HepG2 (cell line): ENCODE measurements around the gene CTSW. TPM values are rescaled to one million over a fixed set of nuclear protein-coding genes. Genes with fewer than 3 reads are reported as not detected.

Experiments
- ATF7-NPFF ChIP-seq: sonication (generic); formaldehyde crosslinking; IDR thresholded peaks from 2 replicates; pipeline ENCODE4 v1.8.1; 2023; ENCODE audit warnings: mild to moderate bottlenecking, low read depth, missing genetic modification reagents, moderate library complexity
- ATRX ChIP-seq: sonication (generic); formaldehyde crosslinking; IDR thresholded peaks from 2 replicates; pipeline ENCODE4 v1.4.0; 2020; ENCODE audit warnings: missing genetic modification reagents, borderline replicate concordance
- CC2D1A ChIP-seq: sonication (generic); formaldehyde crosslinking; IDR thresholded peaks from 2 replicates; pipeline ENCODE4 v1.8.1; 2023; ENCODE audit warnings: mild to moderate bottlenecking, missing genetic modification reagents
- ETV5 ChIP-seq: IDR thresholded peaks from 2 replicates; pipeline ENCODE4 v1.6.1; 2018; ENCODE audit warnings: missing biosample characterization, missing genetic modification reagents, inconsistent platforms, borderline replicate concordance
- GLI4 ChIP-seq: sonication (generic); formaldehyde crosslinking; IDR thresholded peaks from 2 replicates; pipeline ENCODE4 v1.5.1; 2020; ENCODE audit warnings: missing genetic modification reagents, mild to moderate bottlenecking, moderate library complexity, borderline replicate concordance
- GZF1 ChIP-seq: sonication (generic); formaldehyde crosslinking; IDR thresholded peaks from 2 replicates; pipeline ENCODE4 v1.5.1; 2020; ENCODE audit warnings: mild to moderate bottlenecking, missing genetic modification reagents
- HHEX ChIP-seq: IDR thresholded peaks from 2 replicates; pipeline ENCODE4 v1.6.1; 2016; ENCODE audit warnings: control low read depth
- JUN ChIP-seq: sonication (generic); formaldehyde crosslinking; IDR thresholded peaks from 2 replicates; pipeline ENCODE4 v1.4.0; 2020; ENCODE audit warnings: mild to moderate bottlenecking, missing genetic modification reagents
- KDM5A ChIP-seq: fragments of 200-600 bp; sonication (generic); IDR thresholded peaks from 2 replicates; pipeline ENCODE4 v1.7.0; 2018; ENCODE audit warnings: antibody characterized with exemption, mild to moderate bottlenecking, low read length, borderline replicate concordance
- KDM5B ChIP-seq: sonication (generic); formaldehyde crosslinking; IDR thresholded peaks from 2 replicates; pipeline ENCODE4 v1.4.0; 2020; ENCODE audit warnings: missing genetic modification reagents, mild to moderate bottlenecking, borderline replicate concordance
- MEF2D ChIP-seq: sonication (generic); formaldehyde crosslinking; IDR thresholded peaks from 2 replicates; pipeline ENCODE4 v1.5.1; 2020; ENCODE audit warnings: mild to moderate bottlenecking, missing genetic modification reagents
- POLR2A ChIP-seq, 2 experiments: IDR thresholded peaks; 2 replicates each; pipeline ENCODE4 v1.6.1; 2011; ENCODE audit warnings: low read depth in 2 of 2, low read length in 2 of 2, mild to moderate bottlenecking in 1 of 2, moderate library complexity in 1 of 2; ENCODE audit not compliant: insufficient read depth in 1 of 2
- POLR2G ChIP-seq: fragments of 200-400 bp; formaldehyde crosslinking; IDR thresholded peaks from 2 replicates; pipeline ENCODE4 v1.6.1; 2018; ENCODE audit warnings: mild to moderate bottlenecking, low read depth, low read length, moderate library complexity
- RCOR2 ChIP-seq: IDR thresholded peaks from 2 replicates; pipeline ENCODE4 v1.6.1; 2016; ENCODE audit warnings: missing biosample characterization, missing genetic modification reagents
- RELA ChIP-seq: sonication (generic); formaldehyde crosslinking; IDR thresholded peaks from 2 replicates; pipeline ENCODE4 v1.4.0; 2020; ENCODE audit warnings: missing genetic modification reagents
- RORA ChIP-seq: sonication (generic); formaldehyde crosslinking; IDR thresholded peaks from 2 replicates; pipeline ENCODE4 v1.5.0; 2020; ENCODE audit warnings: mild to moderate bottlenecking, missing genetic modification reagents, moderate library complexity
- SATB2 ChIP-seq: sonication (generic); formaldehyde crosslinking; IDR thresholded peaks from 2 replicates; pipeline ENCODE4 v1.5.0; 2020; ENCODE audit warnings: missing genetic modification reagents
- SRSF1 ChIP-seq: fragments of 200-400 bp; formaldehyde crosslinking; optimal IDR thresholded peaks from 2 replicates; pipeline ENCODE3; 2017; ENCODE audit warnings: mild to moderate bottlenecking, low read depth, low read length, moderate library complexity
- ZMAT3 ChIP-seq: sonication (generic); formaldehyde crosslinking; conservative IDR thresholded peaks from 2 replicates; pipeline ENCODE4 v1.7.0; 2021; ENCODE audit warnings: missing genetic modification reagents
- ZNF180 ChIP-seq: sonication (generic); formaldehyde crosslinking; IDR thresholded peaks from 2 replicates; pipeline ENCODE4 v1.4.0; 2020; ENCODE audit warnings: low read depth, missing genetic modification reagents, borderline replicate concordance
- ZNF383 ChIP-seq: sonication (generic); formaldehyde crosslinking; IDR thresholded peaks from 2 replicates; pipeline ENCODE4 v1.4.0; 2020; ENCODE audit warnings: missing genetic modification reagents, mild to moderate bottlenecking, borderline replicate concordance
- ZNF550 ChIP-seq: sonication (generic); formaldehyde crosslinking; IDR thresholded peaks from 2 replicates; pipeline ENCODE4 v1.4.0; 2020; ENCODE audit warnings: mild to moderate bottlenecking, missing genetic modification reagents, borderline replicate concordance
- ZNF720 ChIP-seq: sonication (generic); formaldehyde crosslinking; IDR thresholded peaks from 2 replicates; pipeline ENCODE4 v1.4.0; 2020; ENCODE audit warnings: missing genetic modification reagents
- ZNF777 ChIP-seq: sonication (generic); formaldehyde crosslinking; IDR thresholded peaks from 2 replicates; pipeline ENCODE4 v1.4.0; 2020; ENCODE audit warnings: missing genetic modification reagents
- ZZZ3 ChIP-seq: sonication (generic); formaldehyde crosslinking; IDR thresholded peaks from 2 replicates; pipeline ENCODE4 v1.4.0; 2020; ENCODE audit warnings: missing genetic modification reagents, mild to moderate bottlenecking, borderline replicate concordance
- polyA plus RNA-seq, 8 experiments: library from polyadenylated mRNA; depleted of rRNA in 3 of 8; stranded (reverse) in 7 of 8; unstranded in 1 of 8; fragments of >200 nt; fragmentation: Illumina TruSeq in 4 of 8; extraction: Trizol in 4 of 8; gene quantifications; 2 replicates each; pipeline versions ENCODE4 v1.2.1 to v1.2.3, GENCODE V29; 2011 to 2016; ENCODE audit warnings: low read depth in 4 of 8, missing spikeins in 1 of 8, mixed read lengths in 1 of 8; ENCODE audit not compliant: insufficient read depth in 1 of 8
- total RNA-seq, 5 experiments: library from RNA; depleted of rRNA; stranded (reverse); fragments of >200 nt; fragmentation: Illumina TruSeq; extraction: Trizol; gene quantifications; 2 replicates each; pipeline ENCODE4 v1.2.3, GENCODE V29; 2016; ENCODE audit warnings: low read depth in 1 of 5
- TF ChIP-seq, protein P1 (sequence below): sonication (generic); formaldehyde crosslinking; IDR thresholded peaks from 2 replicates; pipeline ENCODE4 v1.5.0; 2020; ENCODE audit warnings: mild to moderate bottlenecking, missing genetic modification reagents, borderline replicate concordance
- TF ChIP-seq, protein P2 (sequence below): sonication (generic); formaldehyde crosslinking; IDR thresholded peaks from 2 replicates; pipeline ENCODE4 v1.4.0; 2020; ENCODE audit warnings: mild to moderate bottlenecking, low read depth, missing genetic modification reagents

Gene CTSW
- total and polyA plus RNA-seq, 2 of the 13 experiments (the other 11 are each of a cell fraction or from before 2014, with no cell fraction given), result 0.09 TPM; not detected in 1

DNA sequence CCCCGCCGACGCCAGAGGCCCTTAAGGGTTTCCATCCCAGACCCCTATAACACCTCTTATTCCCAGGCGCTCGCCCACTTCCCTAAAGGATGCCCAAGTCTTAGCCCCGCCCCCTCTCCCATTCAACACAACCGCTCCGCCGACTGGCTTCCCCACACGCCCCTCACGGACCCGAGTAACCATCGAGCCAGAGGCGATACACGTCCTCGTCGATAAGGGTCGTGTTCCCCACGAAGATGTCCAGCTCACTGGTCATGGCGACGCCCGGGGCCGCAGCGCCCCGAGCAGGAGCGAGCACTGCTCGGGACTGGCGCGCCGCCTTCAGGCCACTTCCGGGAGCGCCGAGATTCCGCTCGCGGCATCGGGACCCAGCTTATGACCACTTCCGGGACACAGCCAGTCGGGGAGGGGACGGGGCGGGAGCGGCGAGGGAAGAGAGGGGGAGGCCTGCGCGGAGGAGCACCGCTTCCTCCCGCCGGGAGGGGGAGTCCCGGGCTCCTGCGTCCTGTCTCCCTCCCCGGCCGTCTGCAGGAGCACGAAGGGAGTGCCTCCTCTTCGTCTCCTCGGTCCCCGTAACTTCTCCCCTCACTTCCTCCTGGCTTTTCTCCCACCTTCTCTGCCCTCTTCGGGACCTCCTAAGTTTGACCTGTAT lies 8.7 kb downstream of the CTSW start, which contains the start of gene FIBP (continued):
- TF ChIP-seq KDM5B, result no peak
- no peak for TF ChIP-seq GZF1 (CRISPR knock-in tag)
- peak; percentile 52; the same call in 1 of the 2 replicates for TF ChIP-seq MEF2D (CRISPR knock-in tag)
- no peak for TF ChIP-seq RORA (CRISPR knock-in tag)
- TF ChIP-seq SATB2, result no peak
- no peak for TF ChIP-seq GLI4 (CRISPR knock-in tag)
- peak; percentile 92 for TF ChIP-seq POLR2G
- no peak for TF ChIP-seq ZNF550
- no peak for TF ChIP-seq ATRX (CRISPR knock-in tag)
- TF ChIP-seq KDM5A, result peak; percentile 24; the same call in 1 of the 2 replicates
- TF ChIP-seq CC2D1A (CRISPR knock-in tag), result no peak
- TF ChIP-seq RELA (CRISPR knock-in tag), result no peak
- TF ChIP-seq ZMAT3 (CRISPR knock-in tag), result peak; percentile 49; the same call in 1 of the 2 replicates
- TF ChIP-seq HHEX (CRISPR knock-in tag), result no peak
- TF ChIP-seq, protein P1, sequence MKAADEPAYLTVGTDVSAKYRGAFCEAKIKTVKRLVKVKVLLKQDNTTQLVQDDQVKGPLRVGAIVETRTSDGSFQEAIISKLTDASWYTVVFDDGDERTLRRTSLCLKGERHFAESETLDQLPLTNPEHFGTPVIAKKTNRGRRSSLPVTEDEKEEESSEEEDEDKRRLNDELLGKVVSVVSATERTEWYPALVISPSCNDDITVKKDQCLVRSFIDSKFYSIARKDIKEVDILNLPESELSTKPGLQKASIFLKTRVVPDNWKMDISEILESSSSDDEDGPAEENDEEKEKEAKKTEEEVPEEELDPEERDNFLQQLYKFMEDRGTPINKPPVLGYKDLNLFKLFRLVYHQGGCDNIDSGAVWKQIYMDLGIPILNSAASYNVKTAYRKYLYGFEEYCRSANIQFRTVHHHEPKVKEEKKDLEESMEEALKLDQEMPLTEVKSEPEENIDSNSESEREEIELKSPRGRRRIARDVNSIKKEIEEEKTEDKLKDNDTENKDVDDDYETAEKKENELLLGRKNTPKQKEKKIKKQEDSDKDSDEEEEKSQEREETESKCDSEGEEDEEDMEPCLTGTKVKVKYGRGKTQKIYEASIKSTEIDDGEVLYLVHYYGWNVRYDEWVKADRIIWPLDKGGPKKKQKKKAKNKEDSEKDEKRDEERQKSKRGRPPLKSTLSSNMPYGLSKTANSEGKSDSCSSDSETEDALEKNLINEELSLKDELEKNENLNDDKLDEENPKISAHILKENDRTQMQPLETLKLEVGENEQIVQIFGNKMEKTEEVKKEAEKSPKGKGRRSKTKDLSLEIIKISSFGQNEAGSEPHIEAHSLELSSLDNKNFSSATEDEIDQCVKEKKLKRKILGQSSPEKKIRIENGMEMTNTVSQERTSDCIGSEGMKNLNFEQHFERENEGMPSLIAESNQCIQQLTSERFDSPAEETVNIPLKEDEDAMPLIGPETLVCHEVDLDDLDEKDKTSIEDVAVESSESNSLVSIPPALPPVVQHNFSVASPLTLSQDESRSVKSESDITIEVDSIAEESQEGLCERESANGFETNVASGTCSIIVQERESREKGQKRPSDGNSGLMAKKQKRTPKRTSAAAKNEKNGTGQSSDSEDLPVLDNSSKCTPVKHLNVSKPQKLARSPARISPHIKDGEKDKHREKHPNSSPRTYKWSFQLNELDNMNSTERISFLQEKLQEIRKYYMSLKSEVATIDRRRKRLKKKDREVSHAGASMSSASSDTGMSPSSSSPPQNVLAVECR (CRISPR knock-in tag), result peak; percentile 91
- TF ChIP-seq, protein P2, sequence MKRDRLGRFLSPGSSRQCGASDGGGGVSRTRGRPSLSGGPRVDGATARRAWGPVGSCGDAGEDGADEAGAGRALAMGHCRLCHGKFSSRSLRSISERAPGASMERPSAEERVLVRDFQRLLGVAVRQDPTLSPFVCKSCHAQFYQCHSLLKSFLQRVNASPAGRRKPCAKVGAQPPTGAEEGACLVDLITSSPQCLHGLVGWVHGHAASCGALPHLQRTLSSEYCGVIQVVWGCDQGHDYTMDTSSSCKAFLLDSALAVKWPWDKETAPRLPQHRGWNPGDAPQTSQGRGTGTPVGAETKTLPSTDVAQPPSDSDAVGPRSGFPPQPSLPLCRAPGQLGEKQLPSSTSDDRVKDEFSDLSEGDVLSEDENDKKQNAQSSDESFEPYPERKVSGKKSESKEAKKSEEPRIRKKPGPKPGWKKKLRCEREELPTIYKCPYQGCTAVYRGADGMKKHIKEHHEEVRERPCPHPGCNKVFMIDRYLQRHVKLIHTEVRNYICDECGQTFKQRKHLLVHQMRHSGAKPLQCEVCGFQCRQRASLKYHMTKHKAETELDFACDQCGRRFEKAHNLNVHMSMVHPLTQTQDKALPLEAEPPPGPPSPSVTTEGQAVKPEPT (CRISPR knock-in tag), result no peak
- TF ChIP-seq POLR2A (IDR thresholded peaks at IDR 0.05; ENCODE audit: insufficient read depth in 1 of 2, low read depth in 2 of 2, low read length in 2 of 2), result peak in 1 of 2 experiments; percentile 80; a peak in 2 of 4 replicates
- TF ChIP-seq ZZZ3, result no peak
- no peak; the same call in 1 of the 2 replicates for TF ChIP-seq JUN (CRISPR knock-in tag)
- TF ChIP-seq SRSF1, result no peak
- TF ChIP-seq ZNF720, result no peak
- TF ChIP-seq ATF7-NPFF (CRISPR knock-in tag), result peak; percentile 83
- TF ChIP-seq ZNF383 (CRISPR knock-in tag), result no peak
- peak; percentile 86 for TF ChIP-seq ETV5
- peak; percentile 76 for TF ChIP-seq ZNF777
- no peak for TF ChIP-seq ZNF180 (CRISPR knock-in tag)
- no peak for TF ChIP-seq RCOR2 (CRISPR knock-in tag)
